ENCODE data around the gene DRGX. TPM values are rescaled to one million over a fixed set of nuclear protein-coding genes. Genes with fewer than 3 reads are reported as not detected.

The DRGX gene
- total and polyA plus RNA-seq, 2 of the 4 experiments (the other 2 are of a cell fraction): not detected

GRCh38 chr10:49444349-49444748 is 48.5 kb upstream of the DRGX start:
- Histone ChIP-seq H2BK15ac (ENCODE audit: low read depth, low read length) (no peak overlapping the region), H4K5ac (ENCODE audit: low read depth, low read length) (no peak overlapping the region), H3K4me3 (ENCODE audit: insufficient read depth, low read depth, low read length) (no peak overlapping the region), H2AK9ac (replicated peaks; ENCODE audit: low read depth, low read length, poor library complexity) (no peak overlapping the region), H3K14ac (replicated peaks; ENCODE audit: low read depth, low read length) (no peak overlapping the region), H3K4me1 (ENCODE audit: control insufficient read depth, insufficient read depth, low read length) (peaks cover 1% of the 10 kb centered on the region; the same call in 1 of the 2 replicates), H3K79me1 (ENCODE audit: low read depth in 1 of 2, low read length in 2 of 2) (no peaks in the 10 kb centered on the region), H3K36me3 (ENCODE audit: control insufficient read depth, insufficient read depth, low read length) (no peaks in the 10 kb centered on the region), H2BK20ac (ENCODE audit: low read depth, low read length) (no peak overlapping the region), H3K56ac (ENCODE audit: extremely low read depth, insufficient read depth, low read length) (no peak overlapping the region), H2AK5ac (ENCODE audit: low read depth, low read length) (no peak overlapping the region), H4K8ac (ENCODE audit: low read depth in 2 of 2, low read length in 2 of 2) (no peak overlapping the region), H3K18ac (ENCODE audit: low read depth, low read length) (no peak overlapping the region), H4K91ac (ENCODE audit: insufficient read depth, low read depth, low read length) (no peak overlapping the region), H3K9ac (ENCODE audit: low read depth, low read length) (no peak overlapping the region), H3K4me2 (ENCODE audit: low read depth, low read length) (no peak overlapping the region), H2BK120ac (ENCODE audit: low read depth, low read length) (no peak overlapping the region), H2AFZ (replicated peaks; ENCODE audit: low read length, poor library complexity) (no peak overlapping the region), H3K27ac (ENCODE audit: insufficient read depth, low read length) (no peak overlapping the region), H4K20me1 (ENCODE audit: insufficient read depth, low read length) (no peaks in the 10 kb centered on the region), H3K4ac (ENCODE audit: low read depth, low read length) (no peak overlapping the region), H2BK5ac (ENCODE audit: low read depth, low read length, poor library complexity, severe bottlenecking) (no peak overlapping the region), H3K27me3 (ENCODE audit: control insufficient read depth, insufficient read depth, low read length) (peaks cover 14% of the 10 kb centered on the region), H3K23ac (ENCODE audit: low read depth, low read length) (no peak overlapping the region), H3K9me3 (ENCODE audit: control insufficient read depth, insufficient read depth, low read length) (no peaks in the 10 kb centered on the region), H3K9me1 (ENCODE audit: insufficient read depth, low read length) (no peaks in the 10 kb centered on the region)
- no peak for DNase-seq
- CTCF ChIA-PET: no interaction called here
- dilution Hi-C loops (cut with HindIII; ENCODE audit: low sequenced_read_pairs, unreplicated experiment): no loop called here
- WGBS, 2 experiments (ENCODE audit: extremely low coverage in 2 of 2, insufficient read length in 1 of 2): 91% methylated on average over 3 of the region's 4 CpGs; no CpG with 5 or more reads in 1 of the 2 experiments
- no peak for ATAC-seq (ENCODE audit: low read depth)
- POLR2A ChIA-PET (ENCODE audit: unreplicated experiment): no interaction called here
- in situ Hi-C loops (cut with MboI; ENCODE audit: low sequenced_read_pairs): no loop called here
- TF ChIP-seq CHD1 (IDR thresholded peaks at IDR 0.05; ENCODE audit: low read depth, low read length): no peak
- no peak for TF ChIP-seq FOS (IDR thresholded peaks at IDR 0.05; ENCODE audit: low read depth, low read length)
- no peak for TF ChIP-seq CEBPB (IDR thresholded peaks at IDR 0.05; ENCODE audit: low read depth, low read length)
- TF ChIP-seq NFE2L2 (IDR thresholded peaks at IDR 0.05; ENCODE audit: low read depth, low read length): no peak
- no peak for TF ChIP-seq ELK1 (IDR thresholded peaks at IDR 0.05; ENCODE audit: borderline replicate concordance, low read depth, low read length)
- TF ChIP-seq RAD21 (IDR thresholded peaks at IDR 0.05; ENCODE audit: low read length): no peak
- no peak for TF ChIP-seq MAZ (IDR thresholded peaks at IDR 0.05; ENCODE audit: borderline replicate concordance, low read depth, low read length)
- no peak for TF ChIP-seq POLR2A (IDR thresholded peaks at IDR 0.05; ENCODE audit: low read depth, low read length)
- no peak for TF ChIP-seq SMC3 (IDR thresholded peaks at IDR 0.05; ENCODE audit: low read depth, low read length)
- no peak for TF ChIP-seq USF2 (IDR thresholded peaks at IDR 0.05; ENCODE audit: low read depth, low read length)
- no peak for TF ChIP-seq MXI1 (IDR thresholded peaks at IDR 0.05; ENCODE audit: borderline replicate concordance, low read depth, low read length)
- TF ChIP-seq BHLHE40 (IDR thresholded peaks at IDR 0.05; ENCODE audit: low read depth, low read length): no peak
- no peak for TF ChIP-seq RFX5 (IDR thresholded peaks at IDR 0.05; ENCODE audit: low read depth, low read length)
- no peak for TF ChIP-seq MAFK (IDR thresholded peaks at IDR 0.05; ENCODE audit: low read depth, low read length)
- no peak for TF ChIP-seq RCOR1 (IDR thresholded peaks at IDR 0.05; ENCODE audit: insufficient replicate concordance, low read length)
- TF ChIP-seq CTCF (conservative IDR thresholded peaks at IDR 0.05; ENCODE audit: low read depth, low read length): no peak
- BruUV-seq (replicated peaks): no TSS peak
- intact Hi-C loops (cut with micrococcal nuclease): no loop called here

Measured in IMR-90 (cell line).